ENCODE results near the gene CD52.
"Not testable (repeated sequence)": the region's sequence is repeated elsewhere in the genome, so short reads cannot be mapped to it uniquely, and the experiment has no call there.

The CD52 gene

DNA sequence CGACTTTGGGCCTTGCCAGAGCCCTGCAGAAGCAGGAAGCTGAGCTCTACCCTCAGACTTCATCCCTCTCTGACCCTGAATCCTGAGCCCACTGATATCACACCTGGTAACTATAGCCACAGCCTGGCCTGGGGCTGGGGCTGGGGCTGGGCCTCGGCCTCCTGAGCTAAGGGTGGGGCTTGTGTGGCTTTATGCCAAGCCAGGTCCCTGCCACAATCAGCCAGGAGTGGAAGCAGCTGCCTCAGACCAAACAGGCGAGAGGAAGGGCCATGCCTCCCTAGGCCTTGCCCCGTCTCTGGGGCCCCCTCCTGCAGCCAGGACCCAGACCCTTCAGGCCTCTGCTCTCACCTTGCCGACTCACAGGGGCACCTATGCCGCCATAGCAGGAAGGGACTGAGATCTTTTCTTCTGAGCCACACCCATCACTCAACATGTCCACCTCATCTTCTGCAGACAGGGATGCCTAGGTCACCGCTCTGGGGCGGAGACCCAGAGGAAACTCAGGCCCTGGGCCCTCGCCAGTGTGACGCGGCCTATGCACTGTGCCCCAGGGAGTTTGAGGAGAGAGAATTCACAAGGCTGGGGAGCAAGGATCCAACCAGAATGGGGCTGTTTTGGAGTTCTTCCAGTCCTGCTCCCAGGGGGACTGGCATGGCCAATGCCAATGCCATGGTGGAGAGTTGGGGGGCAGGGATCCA, 17.0 kb upstream of the CD52 start:
- TF ChIP-seq Cebpa-rat (IDR thresholded peaks at IDR 0.05): no peak

DNA sequence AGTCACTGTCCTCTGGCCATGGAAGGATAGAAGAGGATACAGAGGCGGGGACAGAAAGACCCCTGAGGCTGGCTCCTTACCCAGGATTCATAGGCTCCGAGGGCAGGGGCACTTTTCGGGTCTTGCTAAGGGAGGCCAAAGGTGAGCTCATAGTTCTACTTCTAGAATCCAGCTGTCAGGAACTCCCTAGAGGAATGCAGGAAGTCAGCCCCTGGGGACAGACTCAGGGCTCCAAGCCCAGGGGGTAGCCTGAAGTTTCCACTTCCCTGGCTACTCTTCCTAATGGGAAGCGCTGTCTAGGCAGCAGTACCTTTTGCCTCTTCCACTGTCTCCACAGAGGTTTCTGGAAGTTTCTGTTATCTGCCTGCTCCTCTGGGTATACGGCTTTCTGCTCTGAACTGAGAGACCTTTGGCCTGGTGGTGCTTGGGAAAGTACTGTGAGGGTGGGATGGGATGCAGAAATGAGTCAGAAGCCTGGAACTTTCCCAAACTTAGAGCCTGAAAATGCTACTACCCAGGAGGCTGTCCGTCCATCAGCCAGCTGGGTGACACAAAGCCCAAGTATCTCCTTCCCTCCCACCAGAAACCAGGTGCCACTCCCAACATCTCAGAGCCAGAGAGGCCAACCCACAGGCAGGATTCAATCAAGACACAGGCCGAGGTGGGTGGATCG, 14.9 kb upstream of the CD52 start:
- no peak overlapping the region for H3K4me2 ChIP-seq
- H4K20me1 ChIP-seq: no peaks in the 10 kb centered on the region
- no peaks in the 10 kb centered on the region for H3K9me3 ChIP-seq
- H3K27ac ChIP-seq: no peak overlapping the region
- H3K4me3 ChIP-seq: no peak overlapping the region
- H3K9ac ChIP-seq: no peak overlapping the region
- H3K27me3 ChIP-seq: peaks cover 4% of the 10 kb centered on the region; the same call in 1 of the 2 replicates
- TF ChIP-seq Cebpa-rat (IDR thresholded peaks at IDR 0.05): no peak
- 0 out of 2 replicates have a peak, but pooled peaks cover 5% of the 10 kb centered on the region for H3K36me3 ChIP-seq
- H3K4me1 ChIP-seq: peaks cover 65% of the 10 kb centered on the region

More for the DNA sequence above, 17.0 kb upstream of the CD52 start:
- no peak overlapping the region for H3K9ac ChIP-seq
- H3K4me3 ChIP-seq: no peak overlapping the region
- H3K4me1 ChIP-seq: peaks cover 53% of the 10 kb centered on the region
- H3K4me2 ChIP-seq: peak overlapping the region; percentile 53
- H3K9me3 ChIP-seq: no peaks in the 10 kb centered on the region
- H4K20me1 ChIP-seq: no peaks in the 10 kb centered on the region
- peaks cover 13% of the 10 kb centered on the region for H3K36me3 ChIP-seq
- peak overlapping the region; percentile 35 for H3K27ac ChIP-seq
- H3K27me3 ChIP-seq: no peaks in the 10 kb centered on the region

DNA sequence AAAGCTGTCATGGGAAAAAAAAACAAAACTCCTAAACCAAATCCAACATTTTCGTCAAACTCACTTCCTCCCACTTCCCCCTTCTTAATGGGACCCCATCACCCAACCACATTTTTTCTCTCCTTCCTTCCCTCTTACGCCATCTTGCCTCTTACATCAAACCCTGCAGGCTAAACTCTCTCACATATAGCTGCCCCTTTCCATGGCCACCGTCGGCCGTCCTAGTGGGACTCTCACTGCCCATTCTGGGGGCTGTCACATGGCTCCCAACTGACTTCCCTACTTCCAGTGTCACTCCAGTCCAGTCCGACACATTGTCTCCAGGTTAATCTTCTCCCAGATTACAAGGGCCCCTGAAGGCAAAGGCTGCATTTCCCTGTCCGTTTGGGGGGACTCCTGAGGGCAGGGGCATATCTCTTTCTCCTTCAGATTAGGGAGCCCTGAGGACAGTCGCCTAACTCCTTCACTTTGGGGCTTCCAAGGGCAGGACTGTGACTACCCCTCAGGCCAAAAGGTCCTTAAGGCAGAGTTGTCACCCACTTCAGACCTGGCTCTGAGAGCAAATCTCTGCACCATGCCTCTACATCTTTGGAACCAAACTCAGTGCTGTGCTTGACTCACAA, 12.0 kb upstream of the CD52 start:
- Histone ChIP-seq H3K27me3 (peaks cover 4% of the 10 kb centered on the region; the same call in 1 of the 2 replicates), H3K4me1 (peaks cover 36% of the 10 kb centered on the region), H3K4me3 (peak overlapping the region; percentile 76), H3K9ac (peak overlapping the region; percentile 69), H4K20me1 (no peaks in the 10 kb centered on the region), H3K4me2 (peak overlapping the region; percentile 98), H3K27ac (peak overlapping the region; percentile 33; the same call in 1 of the 2 replicates), H3K9me3 (no peaks in the 10 kb centered on the region), H3K36me3 (0 out of 2 replicates have a peak, but pooled peaks cover 3% of the 10 kb centered on the region)
- TF ChIP-seq Cebpa-rat (IDR thresholded peaks at IDR 0.05): no peak

DNA sequence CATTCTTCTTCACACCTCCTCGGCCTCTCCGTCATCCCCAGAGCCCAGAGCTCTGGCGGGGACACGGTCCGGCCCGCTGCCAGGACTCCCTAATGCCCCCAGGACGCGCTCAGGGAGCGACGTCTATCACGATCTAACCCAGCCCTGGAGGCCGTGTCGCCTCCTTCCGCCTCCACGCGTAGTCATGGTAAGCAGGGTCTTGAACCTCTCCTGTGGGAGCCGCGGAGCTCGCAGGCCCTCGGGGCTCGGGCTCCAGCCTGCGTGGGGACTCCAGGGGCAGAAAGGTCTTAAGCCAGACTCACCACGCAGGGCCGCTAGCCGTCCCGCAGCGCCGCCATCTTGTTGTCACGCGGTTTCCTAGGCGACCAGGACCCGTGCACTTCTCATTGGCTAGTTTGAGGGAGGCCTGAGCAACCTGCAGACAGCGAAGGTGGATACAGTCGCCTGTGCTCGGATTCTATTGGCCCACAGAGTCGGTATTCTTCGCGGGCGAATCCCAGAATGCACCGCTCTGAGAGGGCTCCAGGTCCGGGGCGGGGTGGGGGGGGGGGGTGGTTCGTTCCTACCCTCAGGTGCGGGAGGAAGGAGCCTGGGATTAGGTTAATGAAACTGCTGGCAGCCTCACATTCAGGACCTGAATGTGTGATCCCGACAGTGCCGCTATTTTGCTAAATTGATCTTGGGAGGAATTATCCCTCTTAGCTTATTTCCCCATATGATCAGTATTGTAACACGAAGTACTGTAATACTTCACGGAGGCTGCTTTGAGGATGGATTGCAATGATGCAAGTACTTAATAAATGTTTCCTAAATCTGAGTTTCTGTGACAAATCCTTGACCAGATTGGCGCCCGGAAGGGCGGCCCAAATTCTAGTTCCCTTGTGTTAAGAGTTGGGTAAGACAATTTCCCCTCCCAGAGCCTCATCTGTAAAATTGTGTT, 11.2 kb upstream of the CD52 start, which contains the start of gene UBXN11:
UBXN11 (minus strand) TSS at position 347 of the 940 bp plus-strand sequence. CDS start 3,753 bp downstream, outside the sequence.
- Histone ChIP-seq H3K4me3 (peak within 1 kb of the TSS; percentile 76), H3K9ac (peak within 1 kb of the TSS; percentile 69), H3K27ac (peak within 1 kb of the TSS; percentile 33; the same call in 1 of the 2 replicates), H4K20me1 (no peaks in the 10 kb centered on the region), H3K36me3 (no peaks in the 10 kb centered on the region), H3K4me1 (peaks cover 33% of the 10 kb centered on the region), H3K27me3 (peaks cover 4% of the 10 kb centered on the region; the same call in 1 of the 2 replicates), H3K9me3 (no peaks in the 10 kb centered on the region), H3K4me2 (peak within 1 kb of the TSS; percentile 98)
- TF ChIP-seq Cebpa-rat (IDR thresholded peaks at IDR 0.05): no peak

DNA sequence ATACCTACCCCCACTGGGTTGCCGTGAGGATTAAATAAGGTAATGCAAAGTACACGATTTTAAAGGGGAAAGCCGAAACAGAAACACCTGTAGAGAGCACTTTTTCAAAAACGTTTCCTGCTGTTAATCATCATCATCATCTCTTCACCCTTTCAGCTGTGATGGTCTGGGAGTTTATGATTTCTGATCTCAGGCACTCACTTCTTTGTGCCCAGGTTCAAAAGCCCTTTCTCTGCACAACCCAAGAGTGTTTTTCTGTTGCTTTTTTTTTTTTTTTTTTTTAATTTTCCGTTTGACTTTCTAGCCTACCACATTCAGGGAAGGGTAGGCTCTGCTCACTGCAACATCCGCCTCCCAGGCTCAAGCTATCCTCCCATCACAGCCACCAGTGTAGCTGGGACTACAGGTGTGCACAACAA, 10.4 kb upstream of the CD52 start:
- Histone ChIP-seq H3K4me1 (peaks cover 32% of the 10 kb centered on the region), H3K36me3 (no peaks in the 10 kb centered on the region), H4K20me1 (no peaks in the 10 kb centered on the region), H3K9me3 (no peaks in the 10 kb centered on the region), H3K4me3 (peak overlapping the region; percentile 76; the same call in 1 of the 2 replicates), H3K27ac (no peak overlapping the region), H3K27me3 (peaks cover 4% of the 10 kb centered on the region; the same call in 1 of the 2 replicates), H3K4me2 (peak overlapping the region; percentile 98), H3K9ac (no peak overlapping the region; the same call in 1 of the 2 replicates)
- TF ChIP-seq Cebpa-rat (IDR thresholded peaks at IDR 0.05): no peak

DNA sequence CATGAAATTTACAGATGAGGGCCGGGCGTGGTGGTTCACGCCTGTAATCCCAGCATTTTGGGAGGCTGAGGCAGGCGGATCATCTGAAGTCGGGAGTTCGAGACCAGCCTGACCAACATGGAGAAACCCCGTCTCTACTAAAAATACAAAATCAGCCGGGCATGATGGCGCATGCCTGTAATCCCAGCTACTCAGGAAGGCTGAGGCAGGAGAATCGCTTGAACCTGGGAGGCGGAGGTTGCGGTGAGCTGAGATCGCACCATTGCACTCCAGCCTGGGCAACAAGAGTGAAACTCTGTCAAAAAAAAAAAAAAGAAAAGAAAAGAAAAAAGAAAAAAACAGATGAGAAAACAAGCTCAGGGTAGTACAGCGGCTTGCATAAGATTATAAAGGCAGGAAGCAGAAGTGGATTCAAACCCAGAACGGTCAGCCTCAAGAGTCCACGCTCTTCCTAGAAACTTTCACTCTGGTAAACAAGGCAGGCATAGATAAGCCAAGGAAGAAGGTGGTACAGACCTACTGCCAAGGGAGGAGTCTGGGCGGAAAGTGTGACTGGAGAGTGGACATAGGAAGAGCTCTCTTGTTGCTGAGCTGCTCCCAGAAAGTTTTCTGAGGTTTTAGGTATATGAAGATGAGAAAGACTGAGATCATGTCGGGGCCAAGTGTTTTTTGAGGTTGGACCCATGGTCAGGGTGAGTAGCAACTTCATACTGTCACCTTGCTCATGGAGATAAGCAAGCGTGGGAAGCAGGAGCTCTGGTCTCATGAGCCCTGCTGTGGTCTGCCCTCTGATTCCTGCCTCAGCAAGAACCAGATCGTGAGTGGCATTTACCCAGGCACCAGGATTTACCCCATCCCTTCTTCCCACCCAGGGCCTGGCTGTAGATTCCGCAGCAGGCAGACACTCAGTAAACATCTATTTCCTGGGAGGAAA, 9.5 kb upstream of the CD52 start:
- not testable (repeated sequence) for H3K27ac ChIP-seq, H3K9me3 ChIP-seq, H3K36me3 ChIP-seq, H4K20me1 ChIP-seq, H3K27me3 ChIP-seq, H3K4me3 ChIP-seq, H3K4me2 ChIP-seq, H3K9ac ChIP-seq
- peaks cover 27% of the 10 kb centered on the region for H3K4me1 ChIP-seq

DNA sequence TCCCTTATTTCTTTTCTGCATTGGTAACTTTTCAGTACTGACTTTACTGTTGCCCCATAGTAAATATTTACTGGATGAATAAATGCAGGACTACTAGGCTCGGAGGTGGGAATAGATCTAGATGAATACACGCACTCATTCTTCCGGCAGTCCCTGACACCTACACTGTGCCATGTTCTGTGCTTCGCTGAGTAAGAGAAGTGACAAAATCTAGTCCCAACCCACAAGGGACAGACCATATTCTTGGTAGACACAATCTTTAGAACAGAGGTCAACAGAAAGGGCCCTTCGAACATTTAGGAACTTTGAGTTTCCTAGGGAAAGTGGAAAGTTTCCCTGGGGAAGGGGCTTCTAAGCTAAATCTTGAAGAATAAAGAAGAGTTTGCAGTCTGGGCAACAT, 3.3 kb upstream of the CD52 start:
- H3K4me2 ChIP-seq: peak overlapping the region; percentile 88

More for the DNA sequence above, 3.3 kb upstream of the CD52 start:
- no peak overlapping the region for H3K9ac ChIP-seq
- TF ChIP-seq Cebpa-rat (IDR thresholded peaks at IDR 0.05): no peak
- H3K27ac ChIP-seq: no peak overlapping the region
- no peaks in the 10 kb centered on the region for H3K36me3 ChIP-seq
- peaks cover 63% of the 10 kb centered on the region for H3K4me1 ChIP-seq
- H4K20me1 ChIP-seq: no peaks in the 10 kb centered on the region
- H3K9me3 ChIP-seq: no peaks in the 10 kb centered on the region
- H3K4me3 ChIP-seq: no peak overlapping the region
- H3K27me3 ChIP-seq: peaks cover 17% of the 10 kb centered on the region; the same call in 1 of the 2 replicates

All from BLaER1 (cell line).